IMR-90 (cell line): ENCODE measurements around the gene LYZL1.

ENCODE experiments used
- CEBPB ChIP-seq: IDR thresholded peaks from 2 replicates; pipeline ENCODE4 v1.6.1; 2012; ENCODE audit warnings: low read depth, low read length, improper control_type of control experiment
- FOS ChIP-seq: fragments of 150-350 bp; IDR thresholded peaks from 2 replicates; pipeline ENCODE4 v1.6.1; 2016; ENCODE audit warnings: low read depth, low read length
- MAFK ChIP-seq: IDR thresholded peaks from 2 replicates; pipeline ENCODE4 v1.6.1; 2012; ENCODE audit warnings: low read depth, low read length, improper control_type of control experiment
- MXI1 ChIP-seq: IDR thresholded peaks from 2 replicates; pipeline ENCODE4 v1.6.1; 2012; ENCODE audit warnings: low read depth, mild to moderate bottlenecking, low read length, moderate library complexity, borderline replicate concordance
- POLR2A ChIP-seq: IDR thresholded peaks from 2 replicates; pipeline ENCODE4 v1.6.1; 2012; ENCODE audit warnings: mild to moderate bottlenecking, low read depth, low read length
- RAD21 ChIP-seq: IDR thresholded peaks from 2 replicates; pipeline ENCODE4 v1.6.1; 2012; ENCODE audit warnings: low read length, improper control_type of control experiment
- RCOR1 ChIP-seq: IDR thresholded peaks from 2 replicates; pipeline ENCODE4 v1.6.1; 2012; ENCODE audit warnings: mild to moderate bottlenecking, low read length, improper control_type of control experiment; ENCODE audit not compliant: insufficient replicate concordance
- TF ChIP-seq, protein P1 (sequence below): conservative IDR thresholded peaks from 2 replicates; pipeline ENCODE4 v1.5.1; 2012; ENCODE audit warnings: mild to moderate bottlenecking, low read depth, low read length, improper control_type of control experiment
- TF ChIP-seq, protein P2 (sequence below): fragments of 150-350 bp; IDR thresholded peaks from 2 replicates; pipeline ENCODE4 v1.6.1; 2017; ENCODE audit warnings: mild to moderate bottlenecking, antibody characterized with exemption, low read length, low read depth
- TF ChIP-seq, protein P3 (sequence below): fragments of 150-350 bp; IDR thresholded peaks from 2 replicates; pipeline ENCODE4 v1.6.1; 2016; ENCODE audit warnings: low read depth, mild to moderate bottlenecking, low read length, moderate library complexity, borderline replicate concordance

DNA sequence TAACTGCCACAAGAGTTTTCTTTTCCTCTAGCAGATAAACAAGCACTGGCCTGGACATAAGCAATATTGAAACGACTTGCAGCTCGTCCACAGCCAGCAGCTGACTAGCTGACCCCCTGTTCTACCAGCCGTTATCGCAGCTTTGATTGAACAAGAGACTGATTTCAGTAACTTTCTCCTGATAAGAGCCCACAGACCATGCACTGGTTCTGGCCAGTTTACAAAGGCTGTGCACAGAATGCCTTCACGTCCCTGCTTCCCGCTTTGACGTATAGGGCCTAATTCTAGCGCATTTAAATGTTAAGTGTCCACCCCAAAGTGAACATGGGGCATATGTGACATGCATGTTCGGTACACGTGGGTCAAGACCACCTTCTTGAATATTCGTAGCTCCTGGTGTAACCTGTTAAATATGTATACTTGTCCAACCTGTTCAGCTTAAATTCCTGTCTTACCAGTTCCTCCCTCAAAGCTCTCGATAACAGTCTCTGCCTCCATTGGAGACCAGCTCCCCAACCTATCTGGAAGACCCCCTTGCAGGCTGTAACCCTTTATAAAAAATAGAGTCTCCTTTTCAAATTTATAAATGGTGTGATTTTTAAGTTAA is 69.2 kb downstream of the LYZL1 start:
- TF ChIP-seq, protein P1, sequence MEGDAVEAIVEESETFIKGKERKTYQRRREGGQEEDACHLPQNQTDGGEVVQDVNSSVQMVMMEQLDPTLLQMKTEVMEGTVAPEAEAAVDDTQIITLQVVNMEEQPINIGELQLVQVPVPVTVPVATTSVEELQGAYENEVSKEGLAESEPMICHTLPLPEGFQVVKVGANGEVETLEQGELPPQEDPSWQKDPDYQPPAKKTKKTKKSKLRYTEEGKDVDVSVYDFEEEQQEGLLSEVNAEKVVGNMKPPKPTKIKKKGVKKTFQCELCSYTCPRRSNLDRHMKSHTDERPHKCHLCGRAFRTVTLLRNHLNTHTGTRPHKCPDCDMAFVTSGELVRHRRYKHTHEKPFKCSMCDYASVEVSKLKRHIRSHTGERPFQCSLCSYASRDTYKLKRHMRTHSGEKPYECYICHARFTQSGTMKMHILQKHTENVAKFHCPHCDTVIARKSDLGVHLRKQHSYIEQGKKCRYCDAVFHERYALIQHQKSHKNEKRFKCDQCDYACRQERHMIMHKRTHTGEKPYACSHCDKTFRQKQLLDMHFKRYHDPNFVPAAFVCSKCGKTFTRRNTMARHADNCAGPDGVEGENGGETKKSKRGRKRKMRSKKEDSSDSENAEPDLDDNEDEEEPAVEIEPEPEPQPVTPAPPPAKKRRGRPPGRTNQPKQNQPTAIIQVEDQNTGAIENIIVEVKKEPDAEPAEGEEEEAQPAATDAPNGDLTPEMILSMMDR: no peak
- TF ChIP-seq MAFK: no peak
- no peak for TF ChIP-seq POLR2A
- no peak for TF ChIP-seq CEBPB
- TF ChIP-seq RAD21: no peak
- TF ChIP-seq FOS: no peak
- TF ChIP-seq, protein P2, sequence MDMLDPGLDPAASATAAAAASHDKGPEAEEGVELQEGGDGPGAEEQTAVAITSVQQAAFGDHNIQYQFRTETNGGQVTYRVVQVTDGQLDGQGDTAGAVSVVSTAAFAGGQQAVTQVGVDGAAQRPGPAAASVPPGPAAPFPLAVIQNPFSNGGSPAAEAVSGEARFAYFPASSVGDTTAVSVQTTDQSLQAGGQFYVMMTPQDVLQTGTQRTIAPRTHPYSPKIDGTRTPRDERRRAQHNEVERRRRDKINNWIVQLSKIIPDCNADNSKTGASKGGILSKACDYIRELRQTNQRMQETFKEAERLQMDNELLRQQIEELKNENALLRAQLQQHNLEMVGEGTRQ: no peak
- TF ChIP-seq MXI1: no peak
- TF ChIP-seq, protein P3, sequence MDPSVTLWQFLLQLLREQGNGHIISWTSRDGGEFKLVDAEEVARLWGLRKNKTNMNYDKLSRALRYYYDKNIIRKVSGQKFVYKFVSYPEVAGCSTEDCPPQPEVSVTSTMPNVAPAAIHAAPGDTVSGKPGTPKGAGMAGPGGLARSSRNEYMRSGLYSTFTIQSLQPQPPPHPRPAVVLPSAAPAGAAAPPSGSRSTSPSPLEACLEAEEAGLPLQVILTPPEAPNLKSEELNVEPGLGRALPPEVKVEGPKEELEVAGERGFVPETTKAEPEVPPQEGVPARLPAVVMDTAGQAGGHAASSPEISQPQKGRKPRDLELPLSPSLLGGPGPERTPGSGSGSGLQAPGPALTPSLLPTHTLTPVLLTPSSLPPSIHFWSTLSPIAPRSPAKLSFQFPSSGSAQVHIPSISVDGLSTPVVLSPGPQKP: no peak
- no peak for TF ChIP-seq RCOR1
